HG03025 (cell line): ENCODE data around the gene COPB2.
A peak's percentile ranks its signal among the peaks of the same experiment; 100 is the strongest.
"Not testable (repeated sequence)": the region's sequence is repeated elsewhere in the genome, so short reads cannot be mapped to it uniquely, and the experiment has no call there.

Experiments
- ATAC-seq: cut with Tn5 transposase; IDR thresholded peaks from one replicate; pipeline ENCODE4 v1.9.1; 2021; ENCODE audit warnings: mild to moderate bottlenecking, moderate library complexity; ENCODE audit not compliant: unreplicated experiment, low FRiP score

COPB2 gene

GRCh38 chr3:139389552-139390368 is at the start of gene COPB2:
COPB2 (minus strand) TSS chr3:139389647; CDS start chr3:139389550, 97 bp downstream.
- ATAC-seq, result peak; percentile 98

GRCh38 chr3:139434764-139435307 is 45.4 kb upstream of the COPB2 start:
- ATAC-seq, result no peak

- no peak for ATAC-seq
Observed at GRCh38 chr3:139434228-139434627, 44.8 kb upstream of the COPB2 start.

- ATAC-seq, result no peak
Observed at GRCh38 chr3:139433089-139433488, 43.6 kb upstream of the COPB2 start.

- no peak for ATAC-seq
Observed at GRCh38 chr3:139430493-139430892, 41.0 kb upstream of the COPB2 start.

GRCh38 chr3:139427283-139428060 is 38.0 kb upstream of the COPB2 start:
- ATAC-seq, result peak; percentile 88

- ATAC-seq, result no peak
Observed at GRCh38 chr3:139425745-139426400, 36.4 kb upstream of the COPB2 start.

- ATAC-seq, result no peak
Observed at GRCh38 chr3:139423232-139423631, 33.8 kb upstream of the COPB2 start.

GRCh38 chr3:139421460-139421859 is 32.0 kb upstream of the COPB2 start:
- no peak for ATAC-seq

GRCh38 chr3:139421040-139421439 is 31.6 kb upstream of the COPB2 start:
- no peak for ATAC-seq

- ATAC-seq, result no peak
Observed at GRCh38 chr3:139418144-139418543, 28.7 kb upstream of the COPB2 start.

GRCh38 chr3:139416275-139416674 is 26.8 kb upstream of the COPB2 start:
- ATAC-seq, result no peak

- no peak for ATAC-seq
Observed at GRCh38 chr3:139414608-139415224, 25.3 kb upstream of the COPB2 start.

GRCh38 chr3:139412891-139413290 is 23.4 kb upstream of the COPB2 start:
- ATAC-seq, result not testable (repeated sequence)

GRCh38 chr3:139401155-139401554 is 11.7 kb upstream of the COPB2 start:
- not testable (repeated sequence) for ATAC-seq

GRCh38 chr3:139396707-139397106 is 7.3 kb upstream of the COPB2 start:
- ATAC-seq, result no peak

GRCh38 chr3:139394116-139394515 is 4.7 kb upstream of the COPB2 start:
- no peak for ATAC-seq

- ATAC-seq, result peak; percentile 12
Observed at GRCh38 chr3:139388821-139389551, 461 bp downstream of the COPB2 start.

GRCh38 chr3:139388077-139388476 is 1.4 kb downstream of the COPB2 start:
- no peak for ATAC-seq

GRCh38 chr3:139382291-139382690 is 7.2 kb downstream of the COPB2 start:
- ATAC-seq, result not testable (repeated sequence)
